HepG2 (cell line): ENCODE measurements around the gene NAPB. TPM values are rescaled to one million over a fixed set of nuclear protein-coding genes. Genes with fewer than 3 reads are reported as not detected.

Experiments used
- FOSL2 ChIP-seq: sonication (generic); formaldehyde crosslinking; IDR thresholded peaks from 2 replicates; pipeline ENCODE4 v1.4.0; 2020; ENCODE audit warnings: missing genetic modification reagents
- GATAD2A ChIP-seq: IDR thresholded peaks from 2 replicates; pipeline ENCODE4 v1.6.1; 2016
- GLI4 ChIP-seq: sonication (generic); formaldehyde crosslinking; IDR thresholded peaks from 2 replicates; pipeline ENCODE4 v1.5.1; 2020; ENCODE audit warnings: missing genetic modification reagents, mild to moderate bottlenecking, moderate library complexity, borderline replicate concordance
- KDM5B ChIP-seq: sonication (generic); formaldehyde crosslinking; IDR thresholded peaks from 2 replicates; pipeline ENCODE4 v1.4.0; 2020; ENCODE audit warnings: missing genetic modification reagents, mild to moderate bottlenecking, borderline replicate concordance
- KLF6 ChIP-seq: IDR thresholded peaks from 2 replicates; pipeline ENCODE4 v1.8.0; 2016; ENCODE audit warnings: missing biosample characterization, missing genetic modification reagents
- MBD4 ChIP-seq: IDR thresholded peaks from 2 replicates; pipeline ENCODE4 v1.6.1; 2012; ENCODE audit warnings: low read length, inconsistent platforms, borderline replicate concordance
- NFYB ChIP-seq: sonication (generic); formaldehyde crosslinking; IDR thresholded peaks from 2 replicates; pipeline ENCODE4 v1.4.0; 2020; ENCODE audit warnings: missing genetic modification reagents
- NR2F6 ChIP-seq, 2 experiments: IDR thresholded peaks; 2 replicates each; pipeline ENCODE4 v1.6.1; 2016; ENCODE audit warnings: antibody characterized with exemption in 1 of 2, mild to moderate bottlenecking in 1 of 2
- SCMH1 ChIP-seq: sonication (generic); formaldehyde crosslinking; IDR thresholded peaks from 2 replicates; pipeline ENCODE4 v1.9.0; 2021; ENCODE audit warnings: missing genetic modification reagents, mild to moderate bottlenecking, borderline replicate concordance
- TCF12 ChIP-seq, 2 experiments: fragments of 450-650 bp in 1 of 2; sonication (generic) in 1 of 2; formaldehyde crosslinking in 1 of 2; IDR thresholded peaks; 2 replicates each; pipeline versions ENCODE4 v1.6.1 to v1.8.0; 2017 to 2022; ENCODE audit warnings: antibody characterized with exemption in 1 of 2, mild to moderate bottlenecking in 1 of 2, missing genetic modification reagents in 1 of 2, moderate library complexity in 1 of 2
- ZFP36 ChIP-seq: fragments of 150-350 bp; IDR thresholded peaks from 2 replicates; pipeline ENCODE4 v1.6.1; 2018; ENCODE audit warnings: borderline replicate concordance, low read length, low read depth; ENCODE audit not compliant: partially characterized antibody
- ZNF101 ChIP-seq: sonication (generic); formaldehyde crosslinking; IDR thresholded peaks from 2 replicates; pipeline ENCODE4 v1.4.0; 2020; ENCODE audit warnings: mild to moderate bottlenecking, low read depth, missing genetic modification reagents, borderline replicate concordance
- ZSCAN9 ChIP-seq: IDR thresholded peaks from 2 replicates; pipeline ENCODE4 v1.6.1; 2016; ENCODE audit warnings: borderline replicate concordance
- polyA plus RNA-seq, 8 experiments: library from polyadenylated mRNA; depleted of rRNA in 3 of 8; stranded (reverse) in 7 of 8; unstranded in 1 of 8; fragments of >200 nt; fragmentation: Illumina TruSeq in 4 of 8; extraction: Trizol in 4 of 8; gene quantifications; 2 replicates each; pipeline versions ENCODE4 v1.2.1 to v1.2.3, GENCODE V29; 2011 to 2016; ENCODE audit warnings: low read depth in 4 of 8, missing spikeins in 1 of 8, mixed read lengths in 1 of 8; ENCODE audit not compliant: insufficient read depth in 1 of 8
- total RNA-seq, 5 experiments: library from RNA; depleted of rRNA; stranded (reverse); fragments of >200 nt; fragmentation: Illumina TruSeq; extraction: Trizol; gene quantifications; 2 replicates each; pipeline ENCODE4 v1.2.3, GENCODE V29; 2016; ENCODE audit warnings: low read depth in 1 of 5
- TF ChIP-seq, protein P1 (sequence below): sonication (generic); formaldehyde crosslinking; IDR thresholded peaks from 2 replicates; pipeline ENCODE4 v1.4.0; 2020; ENCODE audit warnings: missing genetic modification reagents, borderline replicate concordance
- TF ChIP-seq, protein P2 (sequence below): sonication (generic); formaldehyde crosslinking; IDR thresholded peaks from 2 replicates; pipeline ENCODE4 v1.4.0; 2020; ENCODE audit warnings: mild to moderate bottlenecking, missing genetic modification reagents, borderline replicate concordance
- TF ChIP-seq, protein P3 (sequence below): sonication (generic); formaldehyde crosslinking; IDR thresholded peaks from 2 replicates; pipeline ENCODE4 v1.8.1; 2022; ENCODE audit warnings: low read depth, mild to moderate bottlenecking, missing genetic modification reagents
- TF ChIP-seq, protein P4 (sequence below): sonication (generic); formaldehyde crosslinking; IDR thresholded peaks from 2 replicates; pipeline ENCODE4 v1.4.0; 2020; ENCODE audit warnings: mild to moderate bottlenecking, missing genetic modification reagents
- TF ChIP-seq, protein P5 (sequence below): sonication (generic); formaldehyde crosslinking; IDR thresholded peaks from 2 replicates; pipeline ENCODE4 v1.4.0; 2020; ENCODE audit warnings: missing genetic modification reagents

NAPB gene
- total and polyA plus RNA-seq, 2 of the 13 experiments (the other 11 are each of a cell fraction or from before 2014, with no cell fraction given): 15.2 to 16.1 TPM

DNA sequence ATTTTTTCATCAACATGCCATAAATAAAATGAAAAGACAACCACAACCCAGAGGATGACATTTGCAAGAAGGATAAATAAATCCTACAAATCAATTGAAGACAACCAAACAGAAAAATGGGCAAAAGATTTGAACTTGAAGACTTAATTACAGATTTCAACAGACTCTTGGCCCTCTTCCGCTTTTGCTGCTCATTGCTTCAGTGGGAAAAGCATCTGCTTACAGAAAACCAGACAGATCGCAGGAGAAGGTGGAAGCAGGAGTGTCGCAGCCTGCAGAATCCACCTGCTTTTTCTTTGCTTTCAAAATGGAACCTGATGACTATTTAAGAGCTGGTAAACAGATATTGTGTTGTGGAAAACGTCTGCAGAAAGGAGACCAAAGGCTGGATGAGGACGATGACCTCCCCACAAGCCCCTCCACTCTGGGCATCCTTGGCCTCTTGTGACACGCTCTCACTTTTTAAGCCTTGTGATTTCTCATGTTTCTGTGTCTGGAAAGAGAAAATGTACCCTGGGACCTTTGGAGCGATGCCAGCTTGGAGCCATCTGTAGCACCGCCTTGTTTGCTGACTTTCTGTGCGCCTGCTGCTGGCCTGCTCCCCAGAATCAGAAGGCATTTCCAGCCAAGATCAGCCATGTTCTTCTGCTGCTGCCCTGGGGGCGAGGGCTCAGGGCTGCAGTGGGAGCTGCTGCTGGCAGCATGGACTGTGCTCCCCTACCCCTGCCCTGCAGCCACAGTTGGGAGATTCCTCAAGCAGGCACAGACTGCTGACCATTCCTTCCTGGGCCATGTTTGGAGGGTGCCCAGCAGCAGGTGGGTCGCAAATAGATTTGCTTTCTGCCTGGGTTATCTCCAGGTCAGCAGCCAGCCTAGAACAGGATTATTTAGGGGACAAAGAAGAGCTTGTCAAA, 14.6 kb upstream of the NAPB start (continued):
- no peak for TF ChIP-seq GLI4 (CRISPR knock-in tag)
- peak; percentile 59; the same call in 1 of the 2 replicates for TF ChIP-seq KDM5B (CRISPR knock-in tag)
- TF ChIP-seq, protein P1, sequence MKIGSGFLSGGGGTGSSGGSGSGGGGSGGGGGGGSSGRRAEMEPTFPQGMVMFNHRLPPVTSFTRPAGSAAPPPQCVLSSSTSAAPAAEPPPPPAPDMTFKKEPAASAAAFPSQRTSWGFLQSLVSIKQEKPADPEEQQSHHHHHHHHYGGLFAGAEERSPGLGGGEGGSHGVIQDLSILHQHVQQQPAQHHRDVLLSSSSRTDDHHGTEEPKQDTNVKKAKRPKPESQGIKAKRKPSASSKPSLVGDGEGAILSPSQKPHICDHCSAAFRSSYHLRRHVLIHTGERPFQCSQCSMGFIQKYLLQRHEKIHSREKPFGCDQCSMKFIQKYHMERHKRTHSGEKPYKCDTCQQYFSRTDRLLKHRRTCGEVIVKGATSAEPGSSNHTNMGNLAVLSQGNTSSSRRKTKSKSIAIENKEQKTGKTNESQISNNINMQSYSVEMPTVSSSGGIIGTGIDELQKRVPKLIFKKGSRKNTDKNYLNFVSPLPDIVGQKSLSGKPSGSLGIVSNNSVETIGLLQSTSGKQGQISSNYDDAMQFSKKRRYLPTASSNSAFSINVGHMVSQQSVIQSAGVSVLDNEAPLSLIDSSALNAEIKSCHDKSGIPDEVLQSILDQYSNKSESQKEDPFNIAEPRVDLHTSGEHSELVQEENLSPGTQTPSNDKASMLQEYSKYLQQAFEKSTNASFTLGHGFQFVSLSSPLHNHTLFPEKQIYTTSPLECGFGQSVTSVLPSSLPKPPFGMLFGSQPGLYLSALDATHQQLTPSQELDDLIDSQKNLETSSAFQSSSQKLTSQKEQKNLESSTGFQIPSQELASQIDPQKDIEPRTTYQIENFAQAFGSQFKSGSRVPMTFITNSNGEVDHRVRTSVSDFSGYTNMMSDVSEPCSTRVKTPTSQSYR (CRISPR knock-in tag): no peak
- peak; percentile 40; the same call in 1 of the 2 replicates for TF ChIP-seq NR2F6 (IDR thresholded peaks at IDR 0.05)
- TF ChIP-seq NR2F6 (CRISPR knock-in tag; IDR thresholded peaks at IDR 0.05): 0 out of 2 replicates have a peak, but pooled peaks have one; percentile 57
- no peak; the same call in none of the 2 replicates for TF ChIP-seq GATAD2A (CRISPR knock-in tag)
- no peak for TF ChIP-seq SCMH1 (CRISPR knock-in tag)
- TF ChIP-seq ZNF101 (CRISPR knock-in tag): no peak
- TF ChIP-seq, protein P2, sequence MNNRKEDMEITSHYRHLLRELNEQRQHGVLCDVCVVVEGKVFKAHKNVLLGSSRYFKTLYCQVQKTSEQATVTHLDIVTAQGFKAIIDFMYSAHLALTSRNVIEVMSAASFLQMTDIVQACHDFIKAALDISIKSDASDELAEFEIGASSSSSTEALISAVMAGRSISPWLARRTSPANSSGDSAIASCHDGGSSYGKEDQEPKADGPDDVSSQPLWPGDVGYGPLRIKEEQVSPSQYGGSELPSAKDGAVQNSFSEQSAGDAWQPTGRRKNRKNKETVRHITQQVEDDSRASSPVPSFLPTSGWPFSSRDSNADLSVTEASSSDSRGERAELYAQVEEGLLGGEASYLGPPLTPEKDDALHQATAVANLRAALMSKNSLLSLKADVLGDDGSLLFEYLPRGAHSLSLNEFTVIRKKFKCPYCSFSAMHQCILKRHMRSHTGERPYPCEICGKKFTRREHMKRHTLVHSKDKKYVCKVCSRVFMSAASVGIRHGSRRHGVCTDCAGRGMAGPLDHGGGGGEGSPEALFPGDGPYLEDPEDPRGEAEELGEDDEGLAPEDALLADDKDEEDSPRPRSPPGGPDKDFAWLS (CRISPR knock-in tag): no peak
- TF ChIP-seq NFYB (CRISPR knock-in tag): no peak
- no peak for TF ChIP-seq ZSCAN9 (CRISPR knock-in tag)
- TF ChIP-seq ZFP36: no peak
- TF ChIP-seq, protein P3, sequence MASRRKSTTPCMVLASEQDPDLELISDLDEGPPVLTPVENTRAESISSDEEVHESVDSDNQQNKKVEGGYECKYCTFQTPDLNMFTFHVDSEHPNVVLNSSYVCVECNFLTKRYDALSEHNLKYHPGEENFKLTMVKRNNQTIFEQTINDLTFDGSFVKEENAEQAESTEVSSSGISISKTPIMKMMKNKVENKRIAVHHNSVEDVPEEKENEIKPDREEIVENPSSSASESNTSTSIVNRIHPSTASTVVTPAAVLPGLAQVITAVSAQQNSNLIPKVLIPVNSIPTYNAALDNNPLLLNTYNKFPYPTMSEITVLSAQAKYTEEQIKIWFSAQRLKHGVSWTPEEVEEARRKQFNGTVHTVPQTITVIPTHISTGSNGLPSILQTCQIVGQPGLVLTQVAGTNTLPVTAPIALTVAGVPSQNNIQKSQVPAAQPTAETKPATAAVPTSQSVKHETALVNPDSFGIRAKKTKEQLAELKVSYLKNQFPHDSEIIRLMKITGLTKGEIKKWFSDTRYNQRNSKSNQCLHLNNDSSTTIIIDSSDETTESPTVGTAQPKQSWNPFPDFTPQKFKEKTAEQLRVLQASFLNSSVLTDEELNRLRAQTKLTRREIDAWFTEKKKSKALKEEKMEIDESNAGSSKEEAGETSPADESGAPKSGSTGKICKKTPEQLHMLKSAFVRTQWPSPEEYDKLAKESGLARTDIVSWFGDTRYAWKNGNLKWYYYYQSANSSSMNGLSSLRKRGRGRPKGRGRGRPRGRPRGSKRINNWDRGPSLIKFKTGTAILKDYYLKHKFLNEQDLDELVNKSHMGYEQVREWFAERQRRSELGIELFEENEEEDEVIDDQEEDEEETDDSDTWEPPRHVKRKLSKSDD (CRISPR knock-in tag): peak; percentile 74; the same call in 1 of the 2 replicates
- TF ChIP-seq TCF12 (IDR thresholded peaks at IDR 0.05): no peak
- TF ChIP-seq TCF12 (CRISPR knock-in tag; IDR thresholded peaks at IDR 0.05): no peak
- TF ChIP-seq FOSL2 (CRISPR knock-in tag): peak; percentile 63
- TF ChIP-seq, protein P4, sequence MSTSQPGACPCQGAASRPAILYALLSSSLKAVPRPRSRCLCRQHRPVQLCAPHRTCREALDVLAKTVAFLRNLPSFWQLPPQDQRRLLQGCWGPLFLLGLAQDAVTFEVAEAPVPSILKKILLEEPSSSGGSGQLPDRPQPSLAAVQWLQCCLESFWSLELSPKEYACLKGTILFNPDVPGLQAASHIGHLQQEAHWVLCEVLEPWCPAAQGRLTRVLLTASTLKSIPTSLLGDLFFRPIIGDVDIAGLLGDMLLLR (CRISPR knock-in tag): no peak
- TF ChIP-seq KLF6: 0 out of 2 replicates have a peak, but pooled peaks have one; percentile 6
- no peak for TF ChIP-seq MBD4
- TF ChIP-seq, protein P5, sequence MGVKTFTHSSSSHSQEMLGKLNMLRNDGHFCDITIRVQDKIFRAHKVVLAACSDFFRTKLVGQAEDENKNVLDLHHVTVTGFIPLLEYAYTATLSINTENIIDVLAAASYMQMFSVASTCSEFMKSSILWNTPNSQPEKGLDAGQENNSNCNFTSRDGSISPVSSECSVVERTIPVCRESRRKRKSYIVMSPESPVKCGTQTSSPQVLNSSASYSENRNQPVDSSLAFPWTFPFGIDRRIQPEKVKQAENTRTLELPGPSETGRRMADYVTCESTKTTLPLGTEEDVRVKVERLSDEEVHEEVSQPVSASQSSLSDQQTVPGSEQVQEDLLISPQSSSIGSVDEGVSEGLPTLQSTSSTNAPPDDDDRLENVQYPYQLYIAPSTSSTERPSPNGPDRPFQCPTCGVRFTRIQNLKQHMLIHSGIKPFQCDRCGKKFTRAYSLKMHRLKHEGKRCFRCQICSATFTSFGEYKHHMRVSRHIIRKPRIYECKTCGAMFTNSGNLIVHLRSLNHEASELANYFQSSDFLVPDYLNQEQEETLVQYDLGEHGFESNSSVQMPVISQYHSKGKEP (CRISPR knock-in tag): no peak
